Pons (tissue), 1 donor: ENCODE results near the gene ZKSCAN5.
"Not testable (repeated sequence)": the region's sequence is repeated elsewhere in the genome, so short reads cannot be mapped to it uniquely, and the experiment has no call there.

Experiments used
- DNase-seq: peaks from one replicate; pipeline ENCODE4 v3.0.0-alpha.2; 2016; ENCODE audit warnings: low spot score

ZKSCAN5 gene

GRCh38 chr7:99497766-99498545, 6.5 kb upstream of the ZKSCAN5 start:
- no peak for DNase-seq

- no peak for DNase-seq
Measured at GRCh38 chr7:99498546-99498944, 5.9 kb upstream of the ZKSCAN5 start.

- DNase-seq = no peak
Measured at GRCh38 chr7:99499371-99499720, 5.1 kb upstream of the ZKSCAN5 start.

- peak; percentile 95 for DNase-seq
Measured at GRCh38 chr7:99499721-99500636, 4.5 kb upstream of the ZKSCAN5 start, which contains the start of gene ZNF394. Gene ZNF394, minus strand, starts transcription at chr7:99500281. Its CDS starts 188 bp downstream, at chr7:99500093.

- no peak for DNase-seq
Measured at GRCh38 chr7:99500637-99501009, 3.8 kb upstream of the ZKSCAN5 start.

- DNase-seq = not testable (repeated sequence)
Measured at GRCh38 chr7:99501236-99501635, 3.2 kb upstream of the ZKSCAN5 start.

GRCh38 chr7:99504281-99504602, 220 bp upstream of the ZKSCAN5 start:
- DNase-seq = no peak

GRCh38 chr7:99505324-99505662, 831 bp downstream of the ZKSCAN5 start:
- no peak for DNase-seq

GRCh38 chr7:99514050-99514449, 9.6 kb downstream of the ZKSCAN5 start:
- no peak for DNase-seq

GRCh38 chr7:99521399-99521798, 16.9 kb downstream of the ZKSCAN5 start:
- no peak for DNase-seq

GRCh38 chr7:99525713-99526440, 21.4 kb downstream of the ZKSCAN5 start:
- no peak for DNase-seq

- no peak for DNase-seq
Measured at GRCh38 chr7:99531354-99531765, 26.9 kb downstream of the ZKSCAN5 start.

GRCh38 chr7:99535667-99536066, 31.2 kb downstream of the ZKSCAN5 start:
- no peak for DNase-seq

GRCh38 chr7:99539213-99539811, 34.9 kb downstream of the ZKSCAN5 start:
- DNase-seq = no peak

GRCh38 chr7:99540542-99540941, 36.1 kb downstream of the ZKSCAN5 start:
- no peak for DNase-seq

- no peak for DNase-seq
Measured at GRCh38 chr7:99541212-99541611, 36.8 kb downstream of the ZKSCAN5 start.

GRCh38 chr7:99543081-99543671, 38.7 kb downstream of the ZKSCAN5 start:
- DNase-seq = no peak

GRCh38 chr7:99543916-99544315, 39.5 kb downstream of the ZKSCAN5 start:
- DNase-seq = no peak

- not testable (repeated sequence) for DNase-seq
Measured at GRCh38 chr7:99545308-99545707, 40.8 kb downstream of the ZKSCAN5 start.

- DNase-seq = not testable (repeated sequence)
Measured at GRCh38 chr7:99549545-99549944, 45.1 kb downstream of the ZKSCAN5 start.

GRCh38 chr7:99551334-99551733, 46.9 kb downstream of the ZKSCAN5 start:
- no peak for DNase-seq
